ENCODE results near the gene NAA40. TPM values are rescaled to one million over a fixed set of nuclear protein-coding genes. Genes with fewer than 3 reads are reported as not detected.

Gene NAA40
- total RNA-seq, 1 experiment from 2014 or later: 19.0 TPM

- no peaks in the 10 kb centered on the region for H3K9me3 ChIP-seq (ENCODE audit: low read length)
- no peaks in the 10 kb centered on the region for H3K79me2 ChIP-seq (ENCODE audit: low read length)
- H3K9ac ChIP-seq (ENCODE audit: low read length): no peak overlapping the region
- H3K27ac ChIP-seq (ENCODE audit: low read length): no peak overlapping the region
- H3K27me3 ChIP-seq (ENCODE audit: low read length): no peaks in the 10 kb centered on the region
- H3K4me2 ChIP-seq (ENCODE audit: low read depth, low read length, poor library complexity, severe bottlenecking): no peak overlapping the region
- no peaks in the 10 kb centered on the region for H3K36me3 ChIP-seq (ENCODE audit: insufficient read depth, low read length)
- H3K4me1 ChIP-seq (ENCODE audit: low read length): no peaks in the 10 kb centered on the region
- H3K4me3 ChIP-seq (ENCODE audit: low read length): no peak overlapping the region
- H3K9me2 ChIP-seq (replicated peaks; ENCODE audit: insufficient read depth, low read length): no peaks in the 10 kb centered on the region
- DNase-seq: no peak
- H4K20me1 ChIP-seq (ENCODE audit: insufficient read depth, low read depth, low read length): no peaks in the 10 kb centered on the region
- no peak overlapping the region for H2AFZ ChIP-seq (ENCODE audit: low read length)
Measured at GRCh38 chr11:63909591-63910506, 29.0 kb upstream of the NAA40 start.

GRCh38 chr11:63910675-63911074 lies 28.1 kb upstream of the NAA40 start:
- no peaks in the 10 kb centered on the region for H4K20me1 ChIP-seq (ENCODE audit: insufficient read depth, low read depth, low read length)
- H3K4me1 ChIP-seq (ENCODE audit: low read length): no peaks in the 10 kb centered on the region
- no peak overlapping the region for H3K27ac ChIP-seq (ENCODE audit: low read length)
- no peak overlapping the region for H3K9ac ChIP-seq (ENCODE audit: low read length)
- H3K4me3 ChIP-seq (ENCODE audit: low read length): no peak overlapping the region
- H3K4me2 ChIP-seq (ENCODE audit: low read depth, low read length, poor library complexity, severe bottlenecking): no peak overlapping the region
- H3K27me3 ChIP-seq (ENCODE audit: low read length): no peaks in the 10 kb centered on the region
- no peaks in the 10 kb centered on the region for H3K9me2 ChIP-seq (replicated peaks; ENCODE audit: insufficient read depth, low read length)
- H3K36me3 ChIP-seq (ENCODE audit: insufficient read depth, low read length): no peaks in the 10 kb centered on the region
- no peak overlapping the region for H2AFZ ChIP-seq (ENCODE audit: low read length)
- no peaks in the 10 kb centered on the region for H3K9me3 ChIP-seq (ENCODE audit: low read length)
- H3K79me2 ChIP-seq (ENCODE audit: low read length): no peaks in the 10 kb centered on the region
- no peak for DNase-seq

GRCh38 chr11:63911440-63911839 lies 27.4 kb upstream of the NAA40 start:
- Histone ChIP-seq H3K79me2 (ENCODE audit: low read length) (no peaks in the 10 kb centered on the region), H3K9me3 (ENCODE audit: low read length) (no peaks in the 10 kb centered on the region), H3K36me3 (ENCODE audit: insufficient read depth, low read length) (no peaks in the 10 kb centered on the region), H3K9me2 (replicated peaks; ENCODE audit: insufficient read depth, low read length) (no peaks in the 10 kb centered on the region), H3K9ac (ENCODE audit: low read length) (no peak overlapping the region), H3K4me1 (ENCODE audit: low read length) (peaks cover 4% of the 10 kb centered on the region), H3K4me3 (ENCODE audit: low read length) (no peak overlapping the region), H3K4me2 (ENCODE audit: low read depth, low read length, poor library complexity, severe bottlenecking) (no peak overlapping the region), H3K27ac (ENCODE audit: low read length) (no peak overlapping the region), H3K27me3 (ENCODE audit: low read length) (no peaks in the 10 kb centered on the region), H2AFZ (ENCODE audit: low read length) (no peak overlapping the region), H4K20me1 (ENCODE audit: insufficient read depth, low read depth, low read length) (no peaks in the 10 kb centered on the region)
- no peak for DNase-seq

DNA sequence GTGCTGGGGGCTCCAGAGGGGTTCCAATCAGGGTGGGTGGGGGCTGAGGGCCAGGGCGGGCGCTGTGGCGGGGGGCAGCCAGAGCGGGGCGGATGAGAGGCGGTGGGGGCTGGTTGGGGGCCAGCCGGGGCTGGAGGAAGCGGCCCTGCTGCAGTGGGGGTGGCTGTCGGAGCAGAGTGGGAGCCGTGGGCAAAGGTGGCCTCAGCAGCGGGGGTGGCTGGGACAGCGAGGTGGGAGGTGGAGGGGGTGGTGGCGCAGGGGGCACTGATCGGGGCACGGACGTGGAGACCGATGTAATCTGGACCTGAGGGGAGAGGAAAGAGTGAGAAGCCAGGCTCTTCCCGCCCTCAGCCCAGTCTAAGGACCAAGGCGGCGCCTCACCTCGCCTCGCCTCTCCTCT lies 26.9 kb upstream of the NAA40 start:
- Histone ChIP-seq H3K9me3 (ENCODE audit: low read length) (no peaks in the 10 kb centered on the region), H4K20me1 (ENCODE audit: insufficient read depth, low read depth, low read length) (no peaks in the 10 kb centered on the region), H3K9me2 (replicated peaks; ENCODE audit: insufficient read depth, low read length) (no peaks in the 10 kb centered on the region), H3K27me3 (ENCODE audit: low read length) (no peaks in the 10 kb centered on the region), H3K4me2 (ENCODE audit: low read depth, low read length, poor library complexity, severe bottlenecking) (no peak overlapping the region), H3K27ac (ENCODE audit: low read length) (no peak overlapping the region), H3K36me3 (ENCODE audit: insufficient read depth, low read length) (no peaks in the 10 kb centered on the region), H3K4me3 (ENCODE audit: low read length) (no peak overlapping the region), H2AFZ (ENCODE audit: low read length) (no peak overlapping the region), H3K79me2 (ENCODE audit: low read length) (no peaks in the 10 kb centered on the region), H3K4me1 (ENCODE audit: low read length) (peaks cover 7% of the 10 kb centered on the region), H3K9ac (ENCODE audit: low read length) (no peak overlapping the region)
- no peak for DNase-seq

DNA sequence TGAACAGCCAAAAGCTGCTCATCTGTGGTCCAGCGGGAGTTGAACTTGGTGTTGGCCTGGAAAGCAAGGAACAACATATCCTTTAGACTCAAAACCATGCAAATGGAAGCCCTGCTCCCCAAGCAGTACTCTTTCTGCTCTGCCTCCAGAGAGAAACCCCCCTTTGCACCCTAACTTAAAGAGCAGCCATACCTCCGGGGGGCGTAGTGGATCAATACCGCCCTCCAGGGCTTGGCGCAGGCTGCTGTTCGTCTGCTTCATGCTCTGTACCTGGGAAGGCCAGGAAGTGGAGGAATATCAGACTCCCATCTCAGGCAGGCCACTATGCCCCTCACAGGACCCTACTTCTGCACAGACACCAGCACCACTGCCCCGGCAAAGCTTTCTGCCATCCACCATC lies 26.1 kb upstream of the NAA40 start:
- H3K36me3 ChIP-seq (ENCODE audit: insufficient read depth, low read length): no peaks in the 10 kb centered on the region
- H3K4me1 ChIP-seq (ENCODE audit: low read length): peaks cover 12% of the 10 kb centered on the region
- H3K27me3 ChIP-seq (ENCODE audit: low read length): no peaks in the 10 kb centered on the region
- no peak for DNase-seq
- H3K4me3 ChIP-seq (ENCODE audit: low read length): no peak overlapping the region
- no peaks in the 10 kb centered on the region for H3K9me3 ChIP-seq (ENCODE audit: low read length)
- H4K20me1 ChIP-seq (ENCODE audit: insufficient read depth, low read depth, low read length): no peaks in the 10 kb centered on the region
- no peak overlapping the region for H2AFZ ChIP-seq (ENCODE audit: low read length)
- no peaks in the 10 kb centered on the region for H3K79me2 ChIP-seq (ENCODE audit: low read length)
- no peaks in the 10 kb centered on the region for H3K9me2 ChIP-seq (replicated peaks; ENCODE audit: insufficient read depth, low read length)
- no peak overlapping the region for H3K9ac ChIP-seq (ENCODE audit: low read length)
- no peak overlapping the region for H3K4me2 ChIP-seq (ENCODE audit: low read depth, low read length, poor library complexity, severe bottlenecking)
- no peak overlapping the region for H3K27ac ChIP-seq (ENCODE audit: low read length)

- Histone ChIP-seq H3K9me3 (ENCODE audit: low read length) (no peaks in the 10 kb centered on the region), H3K36me3 (ENCODE audit: insufficient read depth, low read length) (no peaks in the 10 kb centered on the region), H3K9me2 (replicated peaks; ENCODE audit: insufficient read depth, low read length) (no peaks in the 10 kb centered on the region), H3K4me3 (ENCODE audit: low read length) (no peak overlapping the region), H3K9ac (ENCODE audit: low read length) (no peak overlapping the region), H3K27me3 (ENCODE audit: low read length) (no peaks in the 10 kb centered on the region), H4K20me1 (ENCODE audit: insufficient read depth, low read depth, low read length) (no peaks in the 10 kb centered on the region), H3K4me2 (ENCODE audit: low read depth, low read length, poor library complexity, severe bottlenecking) (no peak overlapping the region), H2AFZ (ENCODE audit: low read length) (no peak overlapping the region), H3K27ac (ENCODE audit: low read length) (no peak overlapping the region), H3K4me1 (ENCODE audit: low read length) (peaks cover 27% of the 10 kb centered on the region), H3K79me2 (ENCODE audit: low read length) (no peaks in the 10 kb centered on the region)
- DNase-seq: no peak
Measured at GRCh38 chr11:63913866-63914830, 24.7 kb upstream of the NAA40 start.

GRCh38 chr11:63914896-63915691 lies 23.7 kb upstream of the NAA40 start:
- Histone ChIP-seq H4K20me1 (ENCODE audit: insufficient read depth, low read depth, low read length) (no peaks in the 10 kb centered on the region), H2AFZ (ENCODE audit: low read length) (no peak overlapping the region), H3K27me3 (ENCODE audit: low read length) (no peaks in the 10 kb centered on the region), H3K36me3 (ENCODE audit: insufficient read depth, low read length) (no peaks in the 10 kb centered on the region), H3K9ac (ENCODE audit: low read length) (no peak overlapping the region), H3K4me3 (ENCODE audit: low read length) (no peak overlapping the region), H3K9me3 (ENCODE audit: low read length) (no peaks in the 10 kb centered on the region), H3K79me2 (ENCODE audit: low read length) (no peaks in the 10 kb centered on the region), H3K27ac (ENCODE audit: low read length) (no peak overlapping the region), H3K9me2 (replicated peaks; ENCODE audit: insufficient read depth, low read length) (no peaks in the 10 kb centered on the region), H3K4me2 (ENCODE audit: low read depth, low read length, poor library complexity, severe bottlenecking) (no peak overlapping the region), H3K4me1 (ENCODE audit: low read length) (peaks cover 30% of the 10 kb centered on the region)
- no peak for DNase-seq
